ENCODE measurements around the gene RNF32. TPM values are rescaled to one million over a fixed set of nuclear protein-coding genes. Genes with fewer than 3 reads are reported as not detected.

The RNF32 gene
- total and polyA plus RNA-seq, 4 donors: 1.5 to 3.9 (median 3.1) TPM

DNA sequence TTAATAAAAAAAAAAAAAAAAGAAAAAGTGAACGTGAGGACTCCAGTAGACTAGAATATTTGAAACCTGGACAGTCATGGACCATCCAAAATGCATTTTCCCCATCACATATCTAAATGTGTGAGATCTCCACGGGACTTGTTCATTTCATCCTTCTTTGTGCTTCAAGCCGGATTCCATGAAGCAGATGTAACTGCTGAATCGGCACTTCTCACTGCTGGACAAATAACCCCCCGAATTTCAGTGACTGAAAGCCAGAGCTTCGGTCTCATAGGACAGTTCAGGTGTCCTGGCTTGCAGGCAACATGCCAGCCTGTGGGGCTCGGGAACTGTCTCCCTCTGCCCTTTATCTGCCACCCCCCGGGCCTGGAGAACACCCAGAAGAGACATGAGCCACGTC, 33.3 kb downstream of the RNF32 start:
- no peak overlapping the region for H3K27ac ChIP-seq (ENCODE audit: low read depth in 1 of 2, low read length in 1 of 2)
- DNase-seq: no peak
- H3K4me1 ChIP-seq (ENCODE audit: control insufficient read depth in 5 of 5, insufficient read depth in 5 of 5, low read length in 5 of 5): peaks cover 0 to 5% (median 0%) of the 10 kb centered on the region in 5 donors
- peaks cover 9 to 27% (median 15%) of the 10 kb centered on the region in 4 donors for H3K36me3 ChIP-seq (ENCODE audit: control insufficient read depth in 4 of 4, insufficient read depth in 4 of 4, low read length in 4 of 4)
- H3K9ac ChIP-seq (ENCODE audit: insufficient read depth in 1 of 2, low read length in 2 of 2): no peak overlapping the region
- no peak for ATAC-seq (ENCODE audit: insufficient read depth, low FRiP score)
- TF ChIP-seq, protein P1, sequence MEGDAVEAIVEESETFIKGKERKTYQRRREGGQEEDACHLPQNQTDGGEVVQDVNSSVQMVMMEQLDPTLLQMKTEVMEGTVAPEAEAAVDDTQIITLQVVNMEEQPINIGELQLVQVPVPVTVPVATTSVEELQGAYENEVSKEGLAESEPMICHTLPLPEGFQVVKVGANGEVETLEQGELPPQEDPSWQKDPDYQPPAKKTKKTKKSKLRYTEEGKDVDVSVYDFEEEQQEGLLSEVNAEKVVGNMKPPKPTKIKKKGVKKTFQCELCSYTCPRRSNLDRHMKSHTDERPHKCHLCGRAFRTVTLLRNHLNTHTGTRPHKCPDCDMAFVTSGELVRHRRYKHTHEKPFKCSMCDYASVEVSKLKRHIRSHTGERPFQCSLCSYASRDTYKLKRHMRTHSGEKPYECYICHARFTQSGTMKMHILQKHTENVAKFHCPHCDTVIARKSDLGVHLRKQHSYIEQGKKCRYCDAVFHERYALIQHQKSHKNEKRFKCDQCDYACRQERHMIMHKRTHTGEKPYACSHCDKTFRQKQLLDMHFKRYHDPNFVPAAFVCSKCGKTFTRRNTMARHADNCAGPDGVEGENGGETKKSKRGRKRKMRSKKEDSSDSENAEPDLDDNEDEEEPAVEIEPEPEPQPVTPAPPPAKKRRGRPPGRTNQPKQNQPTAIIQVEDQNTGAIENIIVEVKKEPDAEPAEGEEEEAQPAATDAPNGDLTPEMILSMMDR (IDR thresholded peaks at IDR 0.05; ENCODE audit: control extremely low read depth, extremely low read depth): no peak
- no peaks in the 10 kb centered on the region for H3K27me3 ChIP-seq (ENCODE audit: control insufficient read depth in 3 of 3, insufficient read depth in 3 of 3, low read length in 2 of 3)
- H3K4me3 ChIP-seq: no peak overlapping the region
- H3K9me3 ChIP-seq (ENCODE audit: control insufficient read depth in 4 of 4, insufficient read depth in 3 of 4, low read length in 3 of 4): no peaks in the 10 kb centered on the region
- 93 to 98% methylated on average over 9 of the region's 9 CpGs for WGBS, 2 donors

DNA sequence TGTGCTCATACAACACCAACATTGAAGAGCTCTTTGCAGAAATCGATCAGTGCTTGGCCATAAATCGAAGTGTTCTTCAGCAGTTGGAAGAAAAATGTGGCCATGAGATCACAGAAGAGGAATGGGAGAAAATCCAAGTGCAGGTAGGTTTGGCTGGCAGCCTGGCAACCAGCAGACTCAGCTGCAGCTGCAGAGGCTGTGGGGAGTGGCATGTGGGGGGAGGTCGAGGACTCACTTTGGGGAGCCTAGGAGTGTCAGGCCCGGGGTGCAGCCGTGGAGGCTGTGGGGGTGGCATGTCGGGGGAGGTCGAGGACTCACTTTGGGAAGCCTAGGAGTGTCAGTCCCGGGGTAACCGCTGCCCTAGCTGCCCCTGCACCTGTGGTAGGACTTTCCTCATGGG, 35.1 kb downstream of the RNF32 start:
- no peak overlapping the region for H3K27ac ChIP-seq (ENCODE audit: low read depth in 1 of 2, low read length in 1 of 2)
- no peak for ATAC-seq (ENCODE audit: insufficient read depth, low FRiP score)
- no peak overlapping the region for H3K4me3 ChIP-seq
- no peaks in the 10 kb centered on the region for H3K27me3 ChIP-seq (ENCODE audit: control insufficient read depth in 3 of 3, insufficient read depth in 3 of 3, low read length in 2 of 3)
- DNase-seq: no peak
- H3K4me1 ChIP-seq (ENCODE audit: control insufficient read depth in 5 of 5, insufficient read depth in 5 of 5, low read length in 5 of 5): peaks cover 0 to 5% (median 0%) of the 10 kb centered on the region in 5 donors
- no peak overlapping the region for H3K9ac ChIP-seq (ENCODE audit: insufficient read depth in 1 of 2, low read length in 2 of 2)
- no peaks in the 10 kb centered on the region for H3K9me3 ChIP-seq (ENCODE audit: control insufficient read depth in 4 of 4, insufficient read depth in 3 of 4, low read length in 3 of 4)
- 80 to 88% methylated on average over 9 of the region's 9 CpGs for WGBS, 2 donors
- TF ChIP-seq, protein P1 (IDR thresholded peaks at IDR 0.05; ENCODE audit: control extremely low read depth, extremely low read depth): no peak
- H3K36me3 ChIP-seq (ENCODE audit: control insufficient read depth in 4 of 4, insufficient read depth in 4 of 4, low read length in 4 of 4): peaks cover 9 to 25% (median 16%) of the 10 kb centered on the region in 4 donors

DNA sequence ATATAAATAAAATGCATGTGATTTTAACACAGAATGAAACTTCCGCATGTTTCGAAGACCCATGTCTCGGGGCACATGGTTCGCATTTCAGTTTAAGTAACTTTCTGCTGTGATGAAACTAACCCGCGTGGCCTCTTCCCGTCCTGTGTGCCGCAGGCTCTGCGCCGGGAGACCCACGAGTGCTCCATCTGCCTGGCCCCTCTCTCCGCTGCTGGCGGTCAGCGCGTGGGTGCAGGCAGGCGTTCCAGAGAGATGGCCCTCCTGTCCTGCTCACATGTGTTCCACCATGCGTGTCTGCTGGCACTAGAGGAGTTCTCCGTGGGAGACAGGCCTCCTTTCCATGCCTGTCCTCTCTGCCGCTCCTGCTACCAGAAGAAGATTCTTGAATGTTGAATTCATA, 35.7 kb downstream of the RNF32 start:
- H3K27me3 ChIP-seq (ENCODE audit: control insufficient read depth in 3 of 3, insufficient read depth in 3 of 3, low read length in 2 of 3): no peaks in the 10 kb centered on the region
- no peak overlapping the region for H3K4me3 ChIP-seq
- H3K9ac ChIP-seq (ENCODE audit: insufficient read depth in 1 of 2, low read length in 2 of 2): no peak overlapping the region
- TF ChIP-seq, protein P1 (IDR thresholded peaks at IDR 0.05; ENCODE audit: control extremely low read depth, extremely low read depth): no peak
- H3K27ac ChIP-seq (ENCODE audit: low read depth in 1 of 2, low read length in 1 of 2): no peak overlapping the region
- 83 to 87% methylated on average over 19 of the region's 19 CpGs for WGBS, 2 donors
- DNase-seq: no peak
- no peaks in the 10 kb centered on the region for H3K9me3 ChIP-seq (ENCODE audit: control insufficient read depth in 4 of 4, insufficient read depth in 3 of 4, low read length in 3 of 4)
- no peak for ATAC-seq (ENCODE audit: insufficient read depth, low FRiP score)
- H3K36me3 ChIP-seq (ENCODE audit: control insufficient read depth in 4 of 4, insufficient read depth in 4 of 4, low read length in 4 of 4): peaks cover 9 to 25% (median 16%) of the 10 kb centered on the region in 4 donors
- peaks cover 0 to 5% (median 0%) of the 10 kb centered on the region in 5 donors for H3K4me1 ChIP-seq (ENCODE audit: control insufficient read depth in 5 of 5, insufficient read depth in 5 of 5, low read length in 5 of 5)
